CD4-positive, alpha-beta T cell treated with Interleukin-6 at 100 ng/mL for 8 hours (primary cell): ENCODE measurements around the gene AAR2.

ENCODE experiments used
- DNase-seq: peaks from one replicate; pipeline ENCODE4 v3.0.0-alpha.2; 2020; ENCODE audit warnings: mixed read lengths, low spot score

The AAR2 gene, protein sequence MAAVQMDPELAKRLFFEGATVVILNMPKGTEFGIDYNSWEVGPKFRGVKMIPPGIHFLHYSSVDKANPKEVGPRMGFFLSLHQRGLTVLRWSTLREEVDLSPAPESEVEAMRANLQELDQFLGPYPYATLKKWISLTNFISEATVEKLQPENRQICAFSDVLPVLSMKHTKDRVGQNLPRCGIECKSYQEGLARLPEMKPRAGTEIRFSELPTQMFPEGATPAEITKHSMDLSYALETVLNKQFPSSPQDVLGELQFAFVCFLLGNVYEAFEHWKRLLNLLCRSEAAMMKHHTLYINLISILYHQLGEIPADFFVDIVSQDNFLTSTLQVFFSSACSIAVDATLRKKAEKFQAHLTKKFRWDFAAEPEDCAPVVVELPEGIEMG

DNA sequence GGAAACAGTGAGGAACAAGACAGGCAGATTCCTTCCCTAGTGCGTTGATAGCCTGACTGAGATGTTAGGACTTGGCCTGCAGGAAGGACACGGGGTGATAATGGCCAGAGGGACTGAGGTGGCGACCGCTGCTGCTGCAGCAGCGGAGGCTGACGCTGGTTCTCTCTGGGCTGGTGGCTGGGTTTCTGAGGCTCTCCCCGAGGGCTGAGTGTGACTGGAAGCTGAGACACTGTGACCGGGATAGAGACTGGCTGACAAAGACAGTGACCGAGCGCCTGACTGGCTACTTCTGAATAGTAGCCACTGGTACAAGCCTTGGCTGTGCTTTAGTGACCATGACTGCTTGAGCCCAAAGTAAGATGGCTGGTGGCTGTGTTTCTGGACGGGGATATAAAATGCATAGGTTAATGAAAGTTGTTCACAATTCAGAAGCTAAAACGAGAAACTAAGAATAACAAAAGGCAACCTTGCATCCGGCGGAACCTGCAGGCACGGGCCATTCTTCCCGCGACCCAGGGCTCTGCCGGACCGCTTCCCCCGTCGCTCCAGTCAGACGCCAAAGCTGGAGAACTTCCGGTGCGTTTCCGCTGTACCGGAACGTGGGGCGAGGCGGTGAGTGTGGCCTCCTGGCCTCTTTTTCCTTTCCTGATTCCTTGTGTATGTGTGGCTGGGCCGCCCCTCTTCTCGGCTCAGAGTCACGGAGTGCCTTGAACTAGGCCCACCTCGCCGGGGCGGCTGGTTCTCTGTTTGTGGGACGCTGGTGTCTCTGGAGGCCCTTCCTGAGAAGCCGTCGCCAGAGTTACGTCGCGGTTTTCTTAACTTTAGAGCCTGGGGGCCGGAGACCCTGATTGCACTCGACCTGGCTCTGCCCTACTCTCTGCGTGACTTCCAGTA is at the start of gene AAR2:
Gene AAR2, plus strand, starts transcription at position 587 of the 894 bp plus-strand sequence. CDS start 3,391 bp downstream, outside the sequence.
- peak; percentile 71 for DNase-seq

DNA sequence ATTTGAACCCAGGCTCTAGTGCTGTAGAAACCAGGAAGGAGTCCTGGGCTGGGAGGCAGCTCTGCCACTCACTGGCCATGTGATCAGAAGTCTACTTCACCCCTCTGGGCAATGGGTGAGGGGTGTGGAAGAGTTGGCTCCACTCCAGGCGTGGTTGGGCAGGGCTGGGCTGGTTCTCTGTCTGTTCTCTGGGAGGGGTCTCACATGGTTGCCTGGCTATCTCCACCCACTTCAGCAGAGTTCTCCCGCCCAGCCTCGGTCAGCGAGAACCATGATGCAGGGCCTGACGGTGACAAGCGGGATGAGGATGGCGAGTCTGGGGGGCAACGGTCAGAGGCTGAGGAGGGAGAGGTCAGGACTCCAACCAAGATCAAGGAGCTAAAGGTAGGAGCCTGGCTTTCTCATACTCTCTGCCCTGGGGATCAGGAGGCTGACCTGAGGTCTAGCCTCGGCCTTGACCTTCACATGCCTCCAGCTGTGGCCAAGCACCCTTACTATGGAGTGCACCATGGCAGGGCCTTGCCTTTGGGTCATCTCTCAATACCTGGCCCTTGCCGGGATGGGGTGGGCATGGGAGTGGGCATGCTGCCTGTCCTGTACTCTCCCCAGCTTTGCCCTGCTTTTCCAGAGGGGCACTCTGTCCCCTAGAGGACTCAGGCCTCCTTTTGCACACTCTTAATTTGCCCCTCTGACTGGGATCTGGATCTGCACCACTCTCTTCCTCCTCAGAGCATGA is 42.1 kb upstream of the AAR2 start:
- no peak for DNase-seq

DNA sequence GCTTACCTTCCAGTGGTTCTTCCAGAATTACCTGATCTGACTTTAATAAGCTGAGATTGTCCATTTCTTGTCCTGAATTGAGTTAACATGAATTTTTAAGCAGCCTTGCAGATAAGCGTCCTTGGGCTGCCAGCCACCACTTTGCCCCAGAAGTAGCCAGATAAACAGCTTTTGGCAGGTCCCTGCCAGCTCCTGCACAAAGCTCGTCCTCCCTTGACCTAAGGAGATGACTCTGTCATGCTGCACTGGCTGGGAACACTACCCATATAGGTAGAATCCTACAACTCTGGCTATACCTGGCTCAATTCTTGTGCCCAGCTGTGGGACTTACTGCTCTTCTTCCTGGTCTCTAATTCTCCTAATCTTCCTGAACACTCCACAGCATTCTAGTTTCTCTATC is 39.6 kb upstream of the AAR2 start:
- no peak for DNase-seq

DNA sequence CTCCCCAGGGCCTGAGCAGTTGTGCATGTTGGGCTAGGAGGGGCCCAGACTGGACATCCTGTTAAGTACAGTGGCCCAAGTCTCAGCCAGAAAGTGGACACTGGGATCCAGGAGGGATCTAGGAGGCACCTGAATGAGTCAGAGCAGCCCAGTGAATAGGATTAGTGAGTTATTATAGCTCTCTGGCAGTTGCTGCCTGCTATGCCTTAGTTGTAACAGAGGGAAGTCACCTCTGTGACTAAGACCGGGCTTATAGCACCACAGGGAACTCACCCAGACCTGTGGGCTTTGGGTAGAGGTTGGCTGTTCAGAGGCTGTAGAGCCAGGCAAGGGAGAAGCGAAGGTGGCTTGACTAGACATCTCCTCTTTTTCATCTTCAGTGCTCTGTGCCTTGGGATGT is 39.0 kb upstream of the AAR2 start:
- no peak for DNase-seq

DNA sequence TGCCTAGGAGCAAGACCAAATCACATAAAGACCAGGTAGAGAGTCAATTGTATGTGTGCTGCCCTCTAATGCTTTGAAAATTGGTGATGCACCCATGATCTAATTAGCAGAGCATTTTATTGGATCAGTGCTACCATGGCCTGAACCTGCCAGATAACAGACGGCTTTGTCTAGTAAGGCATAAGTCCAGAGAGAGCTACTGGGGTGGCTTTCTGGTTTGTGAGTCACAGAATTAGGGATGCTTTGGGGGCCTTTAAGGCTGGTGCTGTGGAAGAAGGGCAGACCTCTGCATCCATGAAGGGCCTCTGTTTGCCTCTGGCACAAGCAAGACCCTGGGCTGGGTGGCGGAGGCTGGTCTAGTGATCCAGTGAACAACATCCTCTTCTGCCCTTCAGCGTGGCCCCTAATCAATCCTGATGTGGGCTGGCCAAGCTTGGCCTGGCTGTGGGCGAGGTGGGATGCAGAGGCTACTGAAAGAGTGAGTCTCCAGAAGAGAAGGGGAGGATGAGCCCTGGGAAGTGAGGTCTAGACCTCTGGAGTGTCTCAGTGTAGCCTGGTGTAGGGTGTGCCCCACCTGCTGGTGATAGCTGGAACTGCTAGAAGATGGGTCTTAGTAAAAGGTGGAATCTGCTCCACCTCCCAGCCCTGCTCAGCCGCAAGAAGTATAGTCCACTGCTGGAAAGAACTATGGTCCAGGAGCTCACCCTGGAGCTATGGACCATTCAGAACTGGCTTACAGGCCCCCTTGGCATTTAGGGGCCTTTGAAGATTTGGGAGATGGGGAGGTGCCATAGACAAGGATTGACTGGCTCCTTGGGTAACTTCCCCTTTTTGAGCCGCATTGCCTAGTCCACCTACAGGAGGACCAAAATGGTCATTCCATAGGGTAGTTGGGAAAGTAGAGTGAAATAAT is 36.7 kb upstream of the AAR2 start:
- peak; percentile 60 for DNase-seq

DNA sequence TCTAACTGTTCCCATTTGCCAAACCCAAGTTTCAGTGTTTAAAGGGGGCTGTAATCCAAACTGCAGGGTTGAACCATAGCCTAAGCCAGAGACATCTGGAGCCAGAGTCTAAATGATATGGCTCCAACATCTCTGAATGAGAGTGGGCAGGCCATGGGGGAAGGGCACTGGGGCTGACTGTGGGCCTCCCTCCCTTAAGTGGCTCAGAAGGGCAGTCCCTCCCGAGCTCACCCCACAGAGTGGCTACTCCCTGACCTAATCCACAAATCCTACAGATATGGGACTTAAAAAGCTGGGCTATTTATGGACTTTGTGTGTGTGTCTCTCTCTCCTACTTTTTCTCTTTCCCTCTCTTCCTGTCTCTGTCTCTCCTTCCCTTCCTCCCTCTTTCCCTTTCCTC is 35.8 kb upstream of the AAR2 start:
- no peak for DNase-seq

DNA sequence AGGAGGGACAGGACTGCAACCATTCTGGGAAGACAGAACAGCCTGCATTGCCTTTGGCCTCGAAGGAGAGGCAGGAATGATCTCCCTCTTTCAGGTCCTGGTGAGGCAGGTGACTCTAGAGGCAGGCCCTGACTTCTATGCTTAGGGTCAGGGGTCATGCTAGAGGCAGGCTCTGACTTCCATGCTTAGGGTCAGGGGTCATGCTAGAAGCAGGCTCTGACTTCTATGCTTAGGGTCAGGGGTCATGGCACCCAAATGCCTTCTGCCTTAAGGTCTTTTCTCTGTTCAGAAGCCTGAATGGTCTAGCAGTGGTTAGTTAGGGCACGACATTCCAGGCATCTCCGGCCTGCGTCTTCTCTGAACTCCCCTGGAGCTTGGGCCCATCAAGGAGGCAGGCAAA is 35.1 kb upstream of the AAR2 start:
- DNase-seq, result no peak

DNA sequence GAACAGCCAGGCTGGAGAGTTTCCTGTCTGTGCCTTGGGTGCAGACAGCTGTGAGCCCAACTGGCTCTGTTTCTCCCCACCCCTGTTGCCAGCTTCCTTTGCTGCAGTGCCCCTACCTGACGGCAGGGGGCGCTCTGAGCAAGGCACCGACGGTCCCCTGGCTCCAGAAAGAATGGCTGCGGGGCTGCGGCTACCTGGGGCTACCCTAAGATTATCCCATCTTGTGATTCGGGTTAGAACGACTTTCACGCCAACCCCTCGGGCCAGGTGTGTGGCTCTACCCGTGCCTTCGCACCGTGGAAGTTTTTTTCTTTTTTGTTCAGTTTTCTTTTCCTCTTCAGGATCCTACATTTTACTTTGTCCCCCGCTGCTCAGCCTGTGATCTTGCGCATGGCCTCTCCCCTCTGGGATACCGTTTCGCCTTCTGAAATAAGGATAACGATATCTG is 33.4 kb upstream of the AAR2 start:
- DNase-seq, result peak; percentile 67

DNA sequence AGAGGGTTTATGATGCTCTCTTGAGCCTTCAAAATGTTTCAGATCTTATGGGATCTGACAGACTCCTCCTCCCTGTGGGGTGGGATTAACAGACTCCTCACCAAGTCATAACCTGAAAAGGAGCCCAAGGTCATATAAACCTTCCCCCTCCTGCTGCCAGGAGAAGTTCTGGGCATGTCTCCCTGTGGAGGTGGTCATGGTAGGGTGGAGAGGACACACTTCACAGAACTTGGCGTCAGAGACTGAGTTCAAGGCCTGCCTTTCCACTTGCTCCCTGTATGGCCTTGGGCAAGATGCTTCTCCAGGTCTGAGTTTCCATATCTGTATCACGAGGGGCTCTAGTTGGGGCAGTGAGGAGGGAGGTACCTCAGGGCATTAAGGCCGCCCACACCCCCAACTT is 32.4 kb upstream of the AAR2 start:
- no peak for DNase-seq

DNA sequence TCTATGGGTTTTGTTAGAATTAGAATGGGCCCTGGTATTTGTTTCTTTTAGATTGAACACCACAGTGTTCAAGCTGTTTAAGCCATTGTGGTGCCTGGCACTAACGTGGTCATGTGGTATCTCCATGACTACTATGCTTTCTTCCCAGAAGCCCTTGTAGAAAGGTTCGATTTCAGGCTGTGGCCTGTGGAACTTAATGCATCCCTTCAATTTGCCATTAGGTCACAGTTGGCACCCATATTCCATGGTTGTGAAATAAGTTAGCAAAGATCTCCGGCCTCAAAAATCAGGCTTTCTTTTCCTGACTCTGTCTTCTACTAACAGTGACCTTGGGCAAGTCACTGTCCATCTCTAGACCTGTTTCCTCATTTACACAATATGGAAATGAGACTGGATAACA is 31.3 kb upstream of the AAR2 start:
- DNase-seq, result no peak

DNA sequence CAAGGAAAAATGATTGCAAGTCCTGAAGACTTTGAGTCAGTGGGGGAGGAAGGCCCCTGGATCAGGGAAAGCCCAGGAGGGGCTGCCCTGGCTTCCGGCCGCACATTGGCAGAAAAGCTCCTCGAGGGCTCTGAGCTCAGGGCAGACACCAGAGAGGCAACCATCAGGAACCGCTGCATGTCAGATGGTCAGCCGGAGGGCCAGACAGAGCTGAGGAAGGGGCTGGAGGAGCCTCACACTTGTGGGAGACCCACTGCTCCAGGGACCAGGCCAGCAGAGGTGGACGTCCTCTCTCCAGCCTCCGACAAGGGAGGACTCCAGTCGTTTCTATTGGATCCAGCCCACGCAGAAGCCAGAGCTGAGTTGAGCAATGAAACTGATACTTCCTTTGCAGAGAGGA is 30.2 kb upstream of the AAR2 start:
- DNase-seq, result no peak

DNA sequence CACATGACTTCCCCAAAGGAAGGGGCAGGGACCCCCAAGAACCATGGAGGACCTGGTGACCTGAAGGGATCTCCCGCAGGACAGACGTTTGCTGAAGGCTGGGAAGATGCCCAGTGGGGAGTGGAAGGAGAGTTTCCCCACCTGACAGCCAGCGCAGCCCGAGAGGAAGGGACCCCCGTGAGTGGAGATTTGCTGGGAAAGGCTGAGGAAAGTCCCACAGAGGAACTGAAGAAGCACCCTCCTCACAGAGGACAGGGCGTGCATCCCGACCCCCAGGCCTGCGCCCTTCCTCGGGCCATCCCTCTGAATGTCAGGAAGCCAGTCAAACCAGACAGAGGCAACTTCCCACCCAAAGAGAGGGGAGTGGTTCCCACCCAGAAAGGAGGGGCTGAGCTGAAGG is 29.6 kb upstream of the AAR2 start:
- DNase-seq, result no peak

DNA sequence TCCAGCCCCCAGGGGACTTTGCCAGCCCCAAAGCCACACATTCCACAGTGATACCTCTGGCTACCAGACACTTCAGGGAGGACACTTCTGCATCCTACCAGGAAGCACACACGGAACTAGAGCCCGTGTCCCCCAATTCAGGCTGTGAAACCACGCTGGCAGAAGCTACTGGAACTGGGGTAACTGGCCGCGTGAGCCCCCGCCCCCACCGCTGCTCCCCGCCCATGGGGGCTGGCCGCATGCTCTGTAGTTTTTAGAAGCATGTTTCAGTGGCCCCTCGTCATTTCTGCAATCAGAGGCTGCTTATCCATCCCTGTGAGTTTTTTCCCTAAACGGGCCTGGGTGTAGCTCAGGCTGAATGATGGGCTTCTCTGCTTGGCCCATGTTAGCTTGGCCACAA is 28.7 kb upstream of the AAR2 start:
- DNase-seq, result no peak

DNA sequence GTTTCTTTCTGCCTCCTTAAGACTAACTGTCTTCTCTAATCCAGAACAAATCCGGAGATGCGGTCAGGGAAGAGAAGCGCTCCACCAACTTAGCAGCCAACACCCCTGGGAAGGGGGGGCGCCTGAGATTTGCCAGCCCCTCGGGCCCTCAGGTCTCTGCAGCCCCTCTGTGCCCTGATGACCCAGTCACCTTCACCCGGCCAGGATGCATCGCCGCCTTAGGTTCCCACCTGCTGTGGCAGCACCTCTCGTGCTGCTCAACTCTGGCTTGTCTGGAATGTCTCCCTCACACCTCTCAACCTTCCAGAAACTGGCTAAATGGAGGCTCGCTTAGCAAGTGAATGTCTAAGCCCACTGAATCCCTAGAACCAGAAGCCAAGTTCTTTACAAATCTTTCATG is 28.0 kb upstream of the AAR2 start:
- no peak for DNase-seq

DNA sequence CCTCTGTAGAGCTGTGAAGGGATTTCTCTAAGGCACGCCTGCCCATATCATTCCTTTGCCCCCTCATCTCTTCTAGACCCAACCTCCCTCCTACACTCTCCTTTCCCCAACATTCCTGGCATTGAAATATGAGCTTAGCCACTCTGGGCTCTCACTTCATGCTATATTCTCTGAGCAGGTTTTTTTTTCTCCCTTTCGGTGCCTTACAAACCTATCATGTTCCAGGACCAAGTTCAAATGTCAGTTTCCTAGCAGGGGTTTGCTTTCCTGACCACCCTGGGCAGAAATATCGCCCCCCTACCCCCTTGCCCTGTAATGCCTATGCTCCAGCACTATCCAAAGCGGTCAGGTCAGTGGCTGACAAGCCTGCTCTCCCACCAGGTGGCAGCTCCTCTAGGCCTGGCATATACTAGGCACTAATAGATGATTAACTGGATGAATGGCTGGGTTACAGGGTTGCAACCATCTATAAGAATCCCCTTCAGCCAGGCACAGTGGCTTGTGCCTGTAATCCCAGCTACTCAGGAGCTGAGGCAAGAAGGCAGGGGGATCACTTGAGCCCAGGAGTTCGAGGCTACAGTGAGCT is 25.7 kb upstream of the AAR2 start:
- DNase-seq, result no peak

DNA sequence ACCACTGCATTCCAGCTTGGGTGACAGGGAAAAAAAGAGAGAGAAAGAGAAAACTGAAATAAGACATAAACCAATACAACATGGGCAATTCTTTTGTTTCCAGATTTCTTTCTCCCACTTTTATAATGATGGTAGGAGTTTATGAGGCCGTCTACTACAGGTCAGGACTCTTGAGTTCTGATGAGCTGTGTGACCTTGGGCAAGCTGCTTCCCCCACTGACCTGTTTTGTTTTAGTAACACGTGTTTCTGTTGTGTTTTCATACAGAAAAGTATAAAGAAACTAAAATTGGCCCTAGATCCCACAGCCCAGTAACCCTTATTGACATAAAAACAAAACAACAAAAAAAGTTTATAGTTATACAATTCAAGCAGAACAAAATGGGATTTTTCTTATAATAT is 22.9 kb upstream of the AAR2 start:
- no peak for DNase-seq

DNA sequence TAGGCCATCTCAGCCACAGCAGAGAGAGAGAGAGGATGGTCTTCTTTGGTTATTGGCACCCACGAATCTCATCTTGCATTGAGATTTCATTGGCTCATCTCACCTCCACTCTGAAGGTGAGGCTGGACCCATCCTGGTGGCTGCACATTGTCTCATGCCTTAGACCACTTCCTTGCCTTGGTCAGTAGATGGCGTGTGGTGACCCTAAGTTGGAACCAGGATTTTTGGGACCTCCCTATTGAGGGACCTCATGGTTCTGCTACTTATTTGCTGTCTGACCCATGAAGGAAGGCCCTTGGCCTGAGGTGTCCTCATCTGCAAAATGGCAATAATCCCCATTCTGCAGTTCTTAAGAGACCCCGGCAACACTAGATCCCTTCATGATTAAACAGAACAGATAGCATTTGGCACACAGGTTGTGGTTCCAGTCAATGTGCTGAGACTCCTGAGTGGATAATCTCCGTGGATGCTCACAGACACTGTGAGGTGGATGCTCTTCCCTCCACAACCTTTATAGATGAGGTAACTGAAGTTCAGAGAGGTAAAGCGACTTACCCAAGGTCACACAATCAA is 21.5 kb upstream of the AAR2 start:
- no peak for DNase-seq

DNA sequence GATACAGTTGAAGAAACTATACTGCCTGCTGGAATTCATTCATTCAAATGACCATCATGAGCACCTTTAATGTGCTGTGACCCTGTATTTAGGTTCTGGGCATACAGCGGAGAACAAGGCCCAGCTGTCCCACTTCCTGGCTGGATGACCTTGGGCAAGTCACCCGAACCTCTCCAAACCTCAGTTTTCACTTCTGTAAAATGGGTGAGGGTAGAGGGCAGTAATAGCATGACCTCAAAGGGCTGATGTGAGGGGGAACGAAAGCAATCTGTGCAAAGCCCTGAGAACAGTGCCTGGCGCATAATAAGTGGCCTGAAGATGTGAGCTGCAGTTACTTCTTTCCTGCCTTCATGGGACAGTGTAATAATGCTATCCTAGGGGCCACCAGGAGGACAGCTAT is 20.5 kb upstream of the AAR2 start:
- no peak for DNase-seq

DNA sequence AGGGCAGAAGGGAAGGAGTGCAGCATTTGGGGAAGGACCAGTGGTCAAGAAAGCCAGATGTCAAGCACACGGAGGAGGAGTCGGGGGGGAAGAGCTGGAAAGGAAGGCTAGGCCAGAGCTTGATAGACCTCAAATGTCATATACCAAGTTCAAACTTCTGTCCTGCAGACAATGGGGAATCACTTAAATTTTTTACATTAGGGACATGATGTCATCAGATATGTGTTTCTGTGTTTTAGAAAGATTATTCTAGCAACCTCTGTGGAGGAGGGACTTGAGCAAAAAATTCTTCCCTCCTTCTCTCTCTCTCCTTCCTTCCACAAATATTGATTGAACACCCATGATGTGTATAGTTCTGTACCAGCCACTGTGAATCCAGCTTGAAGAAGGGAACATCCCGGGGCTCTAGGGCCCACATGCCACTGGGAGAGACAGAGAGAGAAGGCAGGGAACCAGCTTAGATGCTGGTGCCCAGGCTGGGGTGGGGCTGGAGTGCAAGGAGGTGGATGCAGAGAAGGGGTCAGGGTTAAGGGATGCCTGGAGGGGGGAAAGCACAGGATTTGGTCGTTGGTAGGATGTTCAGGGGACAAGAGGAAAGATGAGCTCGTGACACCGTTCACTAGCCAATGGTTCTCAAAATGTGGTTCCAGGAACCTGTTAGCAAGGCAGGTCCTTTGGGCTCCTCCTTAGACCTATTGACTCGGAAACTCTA is 19.8 kb upstream of the AAR2 start:
- DNase-seq, result no peak

DNA sequence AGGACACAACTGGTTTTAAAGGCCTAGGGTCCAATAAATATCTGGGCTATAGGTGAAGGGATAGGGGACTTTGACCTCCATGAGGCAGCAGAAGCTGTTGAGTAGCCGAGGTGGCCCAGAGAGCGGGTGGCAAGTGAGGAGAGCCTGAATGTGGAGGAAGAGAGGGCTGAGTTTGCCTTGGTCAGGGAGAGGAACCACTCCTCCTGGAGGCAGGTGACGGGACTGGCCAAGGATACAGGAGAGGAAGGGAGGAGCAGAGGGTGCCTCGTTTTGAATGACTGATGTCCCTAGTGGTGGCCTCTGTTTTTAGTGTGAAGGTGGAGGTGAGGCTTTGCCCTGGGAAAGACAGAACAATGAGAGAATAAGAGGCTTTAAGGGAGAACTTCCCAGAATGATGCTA is 19.1 kb upstream of the AAR2 start:
- no peak for DNase-seq
